Measurements from ENCODE around the gene KRTAP12-3.
"Not testable (repeated sequence)": the region's sequence is repeated elsewhere in the genome, so short reads cannot be mapped to it uniquely, and the experiment has no call there.

The KRTAP12-3 gene

GRCh38 chr21:44650973-44651675 lies 6.6 kb upstream of the KRTAP12-3 start:
- no peak for DNase-seq

GRCh38 chr21:44653123-44653522 lies 4.6 kb upstream of the KRTAP12-3 start:
- no peak for DNase-seq

- no peak for DNase-seq
These were observed 3.8 kb upstream of the KRTAP12-3 start for GRCh38 chr21:44653656-44654575.

- no peak for DNase-seq
These were observed 3.1 kb upstream of the KRTAP12-3 start, which contains the start of gene KRTAP12-4 for GRCh38 chr21:44654576-44655175. Gene KRTAP12-4 (minus strand): TSS chr21:44654659. CDS start chr21:44654614, 45 bp downstream.

GRCh38 chr21:44656868-44657267 lies 864 bp upstream of the KRTAP12-3 start:
- no peak for DNase-seq

- DNase-seq: no peak
These were observed 794 bp downstream of the KRTAP12-3 start for GRCh38 chr21:44658541-44658910.

GRCh38 chr21:44658913-44659595 lies 1.3 kb downstream of the KRTAP12-3 start:
- DNase-seq: no peak

- DNase-seq: not testable (repeated sequence)
These were observed 3.8 kb downstream of the KRTAP12-3 start for GRCh38 chr21:44661567-44661966.

- DNase-seq: no peak
These were observed 7.0 kb downstream of the KRTAP12-3 start for GRCh38 chr21:44664691-44665090.

GRCh38 chr21:44666401-44667320 lies 8.9 kb downstream of the KRTAP12-3 start, which contains the start of gene KRTAP12-2:
Gene KRTAP12-2 (minus strand): TSS chr21:44666927. CDS start chr21:44666886, 41 bp downstream.
- no peak for DNase-seq

- DNase-seq: no peak
These were observed 9.9 kb downstream of the KRTAP12-3 start for GRCh38 chr21:44667612-44668011.

GRCh38 chr21:44670642-44671432 lies 13.1 kb downstream of the KRTAP12-3 start:
- no peak for DNase-seq

- no peak for DNase-seq
These were observed 14.2 kb downstream of the KRTAP12-3 start for GRCh38 chr21:44671911-44672310.

GRCh38 chr21:44677881-44678280 lies 20.1 kb downstream of the KRTAP12-3 start:
- no peak for DNase-seq

- DNase-seq: no peak
These were observed 23.4 kb downstream of the KRTAP12-3 start for GRCh38 chr21:44681152-44681551.

- no peak for DNase-seq
These were observed 24.3 kb downstream of the KRTAP12-3 start, which contains the start of gene KRTAP12-1 for GRCh38 chr21:44681861-44682579. Gene KRTAP12-1 (minus strand): TSS chr21:44682163. CDS start chr21:44682123, 40 bp downstream.

- no peak for DNase-seq
These were observed 24.9 kb downstream of the KRTAP12-3 start for GRCh38 chr21:44682580-44683151.

- DNase-seq: no peak
These were observed 26.3 kb downstream of the KRTAP12-3 start for GRCh38 chr21:44684077-44684476.

GRCh38 chr21:44684483-44684882 lies 26.8 kb downstream of the KRTAP12-3 start:
- DNase-seq: no peak

Data from fibroblast of skin of abdomen (primary cell).